Fibroblast of villous mesenchyme (primary cell): ENCODE measurements around the gene C14orf93. TPM values are rescaled to one million over a fixed set of nuclear protein-coding genes. Genes with fewer than 3 reads are reported as not detected.

ENCODE experiments used
- DNase-seq: peaks from one replicate; pipeline ENCODE4 v3.0.0-alpha.2; 2010; ENCODE audit warnings: low read depth
- H3K4me3 ChIP-seq: 2 replicates; pipeline ENCODE4 v1.5.1; 2011; ENCODE audit warnings: low read depth, mild to moderate bottlenecking, low read length
- total RNA-seq: library from RNA; depleted of rRNA; stranded (reverse); fragments of >200 nt; gene quantifications from 2 replicates; pipeline ENCODE4 v1.2.3, GENCODE V29; 2012
- TF ChIP-seq, protein P1 (sequence below): IDR thresholded peaks from 2 replicates; pipeline ENCODE4 v1.5.1; 2012; ENCODE audit warnings: low read depth, mild to moderate bottlenecking, low read length; ENCODE audit not compliant: insufficient read depth

C14orf93 gene
- 4.5 and 4.7 TPM in 2 replicates for total RNA-seq

DNA sequence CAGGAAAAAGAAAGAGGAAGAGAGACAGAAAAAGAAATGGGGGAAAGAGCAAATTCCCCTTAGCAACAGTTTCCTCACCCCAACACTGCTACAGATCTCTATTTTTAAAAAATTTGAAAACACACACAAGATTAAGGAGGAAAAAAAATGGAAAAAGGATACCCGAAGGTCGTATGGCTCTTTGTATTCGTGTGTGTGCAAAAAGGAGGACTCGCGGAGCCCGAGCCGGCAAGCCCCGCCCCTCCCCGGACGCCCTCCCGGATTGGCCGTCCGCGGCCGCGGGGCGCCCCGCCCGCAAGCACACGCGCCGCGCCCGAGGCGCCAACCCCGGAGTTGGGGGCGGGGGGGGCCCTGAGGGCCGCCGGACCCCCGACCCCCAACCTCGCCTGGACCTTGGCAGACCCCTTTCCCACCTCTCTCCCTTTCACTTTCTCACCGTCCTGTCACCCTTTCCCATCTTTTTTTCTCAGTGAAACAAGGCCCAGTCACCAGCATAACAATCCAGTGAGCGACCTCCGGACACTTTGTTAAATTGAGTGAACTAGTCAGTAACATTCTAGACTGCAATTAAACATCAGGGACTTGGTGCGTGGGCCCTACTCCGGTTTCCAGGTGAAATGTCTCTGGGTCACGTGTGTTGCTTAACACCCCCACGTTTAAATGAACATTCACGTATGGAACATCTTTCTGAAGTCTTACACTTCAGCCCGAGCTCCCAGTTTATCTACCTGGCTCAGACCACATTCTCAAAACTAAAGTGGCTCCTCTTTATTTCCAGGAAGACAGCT lies at the start of gene C14orf93:
Gene C14orf93 (minus strand): TSS at position 205 of the 788 bp plus-strand sequence. CDS start 11,120 bp downstream, outside the sequence.
- H3K4me3 ChIP-seq: peak within 1 kb of the TSS; percentile 67
- peak; percentile 42 for DNase-seq
- TF ChIP-seq, protein P1, sequence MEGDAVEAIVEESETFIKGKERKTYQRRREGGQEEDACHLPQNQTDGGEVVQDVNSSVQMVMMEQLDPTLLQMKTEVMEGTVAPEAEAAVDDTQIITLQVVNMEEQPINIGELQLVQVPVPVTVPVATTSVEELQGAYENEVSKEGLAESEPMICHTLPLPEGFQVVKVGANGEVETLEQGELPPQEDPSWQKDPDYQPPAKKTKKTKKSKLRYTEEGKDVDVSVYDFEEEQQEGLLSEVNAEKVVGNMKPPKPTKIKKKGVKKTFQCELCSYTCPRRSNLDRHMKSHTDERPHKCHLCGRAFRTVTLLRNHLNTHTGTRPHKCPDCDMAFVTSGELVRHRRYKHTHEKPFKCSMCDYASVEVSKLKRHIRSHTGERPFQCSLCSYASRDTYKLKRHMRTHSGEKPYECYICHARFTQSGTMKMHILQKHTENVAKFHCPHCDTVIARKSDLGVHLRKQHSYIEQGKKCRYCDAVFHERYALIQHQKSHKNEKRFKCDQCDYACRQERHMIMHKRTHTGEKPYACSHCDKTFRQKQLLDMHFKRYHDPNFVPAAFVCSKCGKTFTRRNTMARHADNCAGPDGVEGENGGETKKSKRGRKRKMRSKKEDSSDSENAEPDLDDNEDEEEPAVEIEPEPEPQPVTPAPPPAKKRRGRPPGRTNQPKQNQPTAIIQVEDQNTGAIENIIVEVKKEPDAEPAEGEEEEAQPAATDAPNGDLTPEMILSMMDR: no peak

DNA sequence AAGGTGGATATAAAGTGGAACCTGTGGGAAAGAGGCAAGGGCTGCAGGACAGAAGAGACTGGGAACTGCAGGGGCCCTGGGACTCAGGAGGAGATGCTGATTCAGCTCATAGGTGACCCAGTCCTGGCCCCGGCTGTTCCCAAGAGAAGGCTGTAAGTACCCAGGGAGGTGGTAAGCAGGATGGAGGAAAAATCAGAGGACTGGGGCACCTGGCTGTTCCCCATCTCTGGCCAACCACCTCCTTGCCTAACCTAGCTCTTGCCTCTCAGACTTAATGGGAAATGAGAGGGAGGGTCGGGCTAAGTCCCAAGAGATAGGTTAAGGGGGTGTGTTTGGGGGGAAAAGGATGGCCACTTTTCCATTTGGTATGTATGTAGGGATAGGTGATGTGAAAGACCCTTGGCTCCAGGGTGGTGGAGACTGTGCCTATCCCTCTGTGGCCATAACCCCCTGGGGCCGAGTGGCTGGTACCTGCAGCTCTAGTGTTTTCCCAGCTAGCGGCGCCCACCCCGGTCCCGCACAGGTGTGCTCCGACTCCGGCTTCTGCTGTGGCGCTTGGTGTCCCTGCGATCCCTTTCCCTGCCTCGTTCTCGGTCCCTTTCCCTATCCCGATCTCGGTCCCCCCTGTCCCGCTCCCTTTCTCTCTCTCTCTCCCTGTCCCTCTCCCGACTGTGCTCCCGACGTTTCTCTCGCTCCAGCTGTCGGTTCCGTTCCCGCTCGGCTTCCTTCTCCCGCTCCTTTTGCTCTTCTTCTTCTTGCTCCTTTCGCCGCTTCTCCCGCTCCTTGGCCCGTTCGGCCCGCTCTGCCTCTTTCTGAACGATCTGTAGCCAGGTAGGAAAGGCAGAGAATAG lies 48.9 kb upstream of the C14orf93 start:
- H3K4me3 ChIP-seq: no peak overlapping the region
- no peak for DNase-seq
- TF ChIP-seq, protein P1: no peak

DNA sequence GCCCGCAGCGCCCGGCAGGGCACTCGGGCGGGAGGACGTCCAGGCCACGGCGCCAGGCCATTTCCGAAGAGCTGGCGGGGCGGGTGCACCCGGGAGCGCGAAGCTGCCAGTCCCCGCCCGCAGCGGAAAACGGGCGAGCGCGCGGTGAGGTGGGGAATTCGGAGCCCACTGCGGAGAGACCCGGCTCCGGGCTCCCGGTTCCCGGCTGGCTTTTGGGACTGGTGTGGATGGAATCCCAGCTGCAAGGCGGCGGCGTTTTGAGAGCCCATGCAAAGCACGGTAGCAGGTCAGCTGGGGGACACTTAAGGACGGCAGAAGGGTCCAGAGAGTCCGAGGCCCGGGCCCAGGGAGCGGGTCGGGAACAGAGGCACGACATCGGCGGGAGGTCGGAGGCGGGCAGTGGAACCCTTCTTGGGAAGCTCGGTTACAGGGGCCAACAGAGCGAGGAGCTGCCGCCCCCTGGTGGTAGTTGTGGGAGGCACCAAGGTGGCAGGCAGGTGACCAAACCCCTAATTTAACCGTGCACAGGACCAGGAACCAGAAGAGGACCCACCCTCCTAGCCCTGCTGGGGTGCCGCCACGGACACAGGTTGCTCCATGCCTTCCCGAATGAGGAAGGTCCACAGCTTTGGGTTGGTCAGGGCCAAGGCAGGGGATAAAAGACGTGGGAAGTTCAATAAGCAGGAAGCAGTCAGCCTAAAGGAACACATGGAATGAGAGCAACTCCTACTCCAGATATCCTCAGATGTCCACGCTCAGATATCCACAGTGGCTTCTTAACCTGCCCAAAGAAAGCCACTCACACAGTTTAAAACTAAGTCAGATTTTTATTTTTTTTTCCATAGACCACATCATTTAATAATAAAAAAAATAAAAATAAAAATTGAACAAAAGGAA lies 48.1 kb upstream of the C14orf93 start:
- peak overlapping the region; percentile 59 for H3K4me3 ChIP-seq
- peak; percentile 85 for DNase-seq
- TF ChIP-seq, protein P1: peak; percentile 94

DNA sequence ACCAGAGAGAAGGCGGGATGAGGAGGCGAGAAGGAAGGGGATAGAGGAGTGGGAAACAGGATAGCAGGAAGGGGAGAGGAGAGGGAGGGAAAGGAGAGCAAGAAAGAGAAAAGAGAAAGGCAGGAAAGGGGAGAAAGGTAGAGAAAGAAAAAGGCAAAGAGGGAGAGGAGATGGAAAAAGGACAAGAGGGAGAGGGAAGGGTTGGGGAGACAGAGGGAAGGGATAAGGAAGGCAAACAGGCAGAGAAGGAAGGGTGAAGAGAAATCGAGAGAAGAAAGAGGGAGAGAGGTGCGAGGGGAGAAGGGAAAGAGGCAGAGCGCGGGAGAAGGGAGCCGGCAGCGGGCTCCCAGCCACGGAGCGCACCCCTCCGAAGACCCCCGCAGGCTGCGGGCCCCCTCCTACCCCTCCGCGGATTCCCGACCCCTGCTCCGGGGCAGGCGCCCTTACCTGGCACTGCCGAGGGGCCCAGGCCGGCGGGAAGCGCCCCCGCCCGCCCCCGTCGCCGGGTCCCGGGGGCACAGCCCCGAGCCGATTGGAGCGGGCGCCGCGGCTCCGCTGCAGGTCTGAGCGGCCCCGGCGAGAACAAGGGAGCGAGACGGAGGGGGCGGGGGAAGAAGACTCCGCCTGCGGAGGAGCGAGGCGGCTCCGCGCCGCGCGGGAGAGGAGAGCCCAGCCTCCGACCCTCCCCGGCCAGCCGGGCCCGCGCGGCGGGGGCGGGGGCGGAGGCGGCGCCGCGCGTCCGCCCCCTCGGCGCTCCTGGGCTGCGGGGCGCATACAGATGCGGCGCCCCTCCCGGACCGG lies 47.2 kb upstream of the C14orf93 start, which contains the start of gene CDH24:
Gene CDH24 (minus strand): TSS at position 565 of the 801 bp plus-strand sequence. CDS start 1,787 bp downstream, outside the sequence.
- TF ChIP-seq, protein P1: no peak
- H3K4me3 ChIP-seq: peak within 1 kb of the TSS; percentile 59
- DNase-seq: peak; percentile 71

DNA sequence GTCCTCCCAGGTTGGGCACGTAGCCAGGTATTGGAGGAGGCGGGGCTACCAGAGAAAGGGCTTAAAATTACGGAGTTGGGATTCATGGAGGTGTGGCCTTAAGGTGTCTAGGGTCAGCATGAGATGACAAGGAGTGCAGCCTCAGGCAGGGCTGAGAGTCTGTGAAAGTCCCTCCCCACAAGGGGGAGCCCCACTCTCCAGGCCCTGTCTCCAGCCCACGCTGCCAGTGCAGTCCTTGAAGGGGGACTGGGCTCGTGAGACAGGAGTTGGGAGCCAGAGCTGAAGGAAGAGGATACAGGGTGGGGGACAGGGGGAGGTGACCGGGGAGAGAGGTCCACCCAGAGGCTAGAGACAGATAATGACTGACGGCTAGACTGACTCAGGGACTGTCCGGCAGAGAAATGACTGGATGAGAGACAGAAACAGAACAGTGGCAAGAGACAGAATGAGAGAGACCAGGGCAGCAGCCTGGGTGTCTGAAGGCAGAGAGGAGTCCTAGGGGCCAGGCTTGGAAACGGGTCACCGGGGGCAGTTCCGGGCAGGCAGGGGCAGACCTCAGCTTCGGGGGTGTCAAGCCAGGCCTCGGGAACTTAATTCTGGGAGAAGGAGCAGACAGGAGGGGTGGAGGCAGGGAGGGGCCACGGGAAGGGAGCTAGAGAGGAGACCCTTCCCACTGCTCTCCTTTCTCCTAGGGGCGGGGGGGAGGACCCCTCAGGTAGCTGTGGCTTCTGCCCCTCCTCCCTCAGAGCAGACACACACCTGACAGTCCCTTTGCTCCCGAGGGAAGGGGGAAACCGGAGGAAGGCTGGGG lies 46.4 kb upstream of the C14orf93 start:
- peak overlapping the region; percentile 59 for H3K4me3 ChIP-seq
- TF ChIP-seq, protein P1: peak; percentile 81
- DNase-seq: peak; percentile 68
